Sigmoid colon (tissue), 4 donors: Measurements from ENCODE around the gene SND1.

Experiments used
- CTCF ChIP-seq, 4 experiments: fragments of 450-650 bp in 3 of 4; fragments of 200-600 bp in 1 of 4; IDR thresholded peaks; one replicate each; pipeline ENCODE4 v1.5.1; 2016 to 2019; ENCODE audit warnings: antibody characterized with exemption in 4 of 4, mild to moderate bottlenecking in 3 of 4, moderate library complexity in 2 of 4
- EP300 ChIP-seq, 4 donors: sonication (generic); formaldehyde crosslinking; IDR thresholded peaks; one replicate each; pipeline ENCODE4 v1.6.1; 2017; ENCODE audit warnings: antibody characterized with exemption in 4 of 4
- POLR2AphosphoS5 ChIP-seq, 4 donors: sonication (generic); formaldehyde crosslinking; IDR thresholded peaks; one replicate each; pipeline ENCODE4 v1.6.1; 2017; ENCODE audit warnings: antibody characterized with exemption in 4 of 4

DNA sequence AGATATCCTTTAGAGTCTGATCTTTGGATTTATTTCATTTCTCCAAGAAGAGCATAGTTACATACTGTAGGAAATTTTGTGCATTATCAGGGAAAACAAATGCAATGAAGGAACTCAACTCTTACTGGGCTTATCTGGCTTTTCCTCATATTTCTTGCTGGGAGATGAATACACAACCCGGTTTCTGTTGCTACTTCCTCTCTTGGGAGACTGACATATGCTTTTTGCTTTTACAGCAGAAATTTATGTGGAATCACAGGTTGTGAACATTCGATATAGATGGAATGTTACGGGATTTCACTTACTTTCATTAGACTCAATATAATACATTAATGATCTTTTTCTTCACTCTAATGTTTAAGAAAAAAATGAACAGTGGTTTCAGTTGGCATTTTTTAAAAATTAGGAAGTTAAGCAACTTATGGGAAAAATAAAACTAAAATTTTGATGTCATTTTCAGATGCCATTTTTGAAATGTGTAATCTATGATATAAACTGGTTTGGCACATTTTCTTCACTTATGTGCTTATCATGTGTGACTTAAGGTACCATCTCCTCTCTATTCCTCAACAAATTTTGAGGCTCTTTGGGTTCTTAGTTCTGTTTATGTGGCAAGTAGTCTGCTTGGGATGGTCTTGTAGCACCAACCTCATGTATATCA lies 7.1 kb downstream of the SND1 start:
- TF ChIP-seq CTCF (IDR thresholded peaks at IDR 0.05) = no peak
- TF ChIP-seq POLR2AphosphoS5 (IDR thresholded peaks at IDR 0.05) = no peak
- no peak for TF ChIP-seq EP300 (IDR thresholded peaks at IDR 0.05)
